ENCODE data around the gene HOXB8.

GRCh38 chr17:48564188-48565021, 50.7 kb downstream of the HOXB8 start:
- TF ChIP-seq CTCF (IDR thresholded peaks at IDR 0.05; ENCODE audit: extremely low read depth in 1 of 2, insufficient read depth in 1 of 2, low read depth in 1 of 2, low read length in 2 of 2), result no peak
- no peak for TF ChIP-seq POLR2AphosphoS5 (IDR thresholded peaks at IDR 0.05; ENCODE audit: insufficient read depth, low read depth, low read length)
- TF ChIP-seq POLR2A (IDR thresholded peaks at IDR 0.05; ENCODE audit: low read depth, low read length), result no peak
- TF ChIP-seq JUN (IDR thresholded peaks at IDR 0.05; ENCODE audit: borderline replicate concordance, insufficient read depth, insufficient read length, low read depth), result no peak
- TF ChIP-seq, protein P1, sequence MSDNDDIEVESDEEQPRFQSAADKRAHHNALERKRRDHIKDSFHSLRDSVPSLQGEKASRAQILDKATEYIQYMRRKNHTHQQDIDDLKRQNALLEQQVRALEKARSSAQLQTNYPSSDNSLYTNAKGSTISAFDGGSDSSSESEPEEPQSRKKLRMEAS (IDR thresholded peaks at IDR 0.05; ENCODE audit: insufficient read depth, insufficient read length), result no peak
